GM21825 (cell line): Measurements from ENCODE around the gene RBM39.
A peak's percentile ranks its signal among the peaks of the same experiment; 100 is the strongest.
"Not testable (repeated sequence)": the region's sequence is repeated elsewhere in the genome, so short reads cannot be mapped to it uniquely, and the experiment has no call there.

Source experiments
- ATAC-seq: cut with Tn5 transposase; IDR thresholded peaks from one replicate; pipeline ENCODE4 v1.9.1; 2021; ENCODE audit warnings: mild to moderate bottlenecking, moderate library complexity; ENCODE audit not compliant: unreplicated experiment

The RBM39 gene

GRCh38 chr20:35709259-35709658 lies 32.8 kb downstream of the RBM39 start:
- no peak for ATAC-seq

GRCh38 chr20:35708502-35708901 lies 33.6 kb downstream of the RBM39 start:
- ATAC-seq, result no peak

DNA sequence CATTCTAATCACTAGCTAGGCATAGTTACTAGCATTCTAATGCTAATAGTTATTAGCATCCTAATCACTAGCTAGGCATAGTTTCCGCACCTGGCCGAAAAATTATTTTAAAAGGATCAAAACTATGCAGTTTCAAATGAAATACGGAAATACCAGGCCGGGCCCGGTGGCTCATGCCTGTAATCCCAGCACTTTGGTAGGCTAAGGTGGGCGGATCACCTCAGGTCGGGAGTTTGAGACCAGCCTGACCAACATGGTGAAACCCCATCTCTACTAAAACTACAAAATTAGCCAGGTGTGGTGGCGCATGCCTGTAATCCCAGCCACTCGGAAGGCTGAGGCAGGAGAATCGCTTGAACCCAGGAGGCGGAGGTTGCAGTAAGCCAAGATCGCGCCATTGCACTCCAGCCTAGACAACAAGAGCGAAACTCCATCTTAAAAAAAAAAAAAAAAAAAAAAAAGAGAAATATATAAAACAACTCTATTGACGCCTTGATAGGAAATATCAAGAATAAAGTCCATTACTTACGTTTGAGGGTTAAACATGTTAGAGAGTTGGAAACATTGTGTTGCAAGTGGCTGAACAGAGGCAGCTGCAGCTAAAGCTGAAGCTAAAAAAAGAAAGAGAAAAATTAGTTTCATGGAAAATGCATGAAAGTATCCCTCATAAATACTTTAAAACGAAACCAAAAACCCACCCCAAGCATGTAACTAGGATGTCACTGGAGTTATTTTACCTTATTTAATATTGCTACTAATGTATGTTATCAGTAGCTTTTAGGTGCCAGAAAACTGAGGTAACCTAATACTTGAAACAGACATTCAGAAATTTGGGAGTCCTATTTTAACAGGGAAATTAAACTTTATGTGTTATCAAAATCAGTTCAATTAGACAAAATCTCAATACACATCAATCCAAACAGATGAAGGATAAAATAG lies 35.2 kb downstream of the RBM39 start:
- not testable (repeated sequence) for ATAC-seq

GRCh38 chr20:35705894-35706293 lies 36.2 kb downstream of the RBM39 start:
- ATAC-seq, result not testable (repeated sequence)

DNA sequence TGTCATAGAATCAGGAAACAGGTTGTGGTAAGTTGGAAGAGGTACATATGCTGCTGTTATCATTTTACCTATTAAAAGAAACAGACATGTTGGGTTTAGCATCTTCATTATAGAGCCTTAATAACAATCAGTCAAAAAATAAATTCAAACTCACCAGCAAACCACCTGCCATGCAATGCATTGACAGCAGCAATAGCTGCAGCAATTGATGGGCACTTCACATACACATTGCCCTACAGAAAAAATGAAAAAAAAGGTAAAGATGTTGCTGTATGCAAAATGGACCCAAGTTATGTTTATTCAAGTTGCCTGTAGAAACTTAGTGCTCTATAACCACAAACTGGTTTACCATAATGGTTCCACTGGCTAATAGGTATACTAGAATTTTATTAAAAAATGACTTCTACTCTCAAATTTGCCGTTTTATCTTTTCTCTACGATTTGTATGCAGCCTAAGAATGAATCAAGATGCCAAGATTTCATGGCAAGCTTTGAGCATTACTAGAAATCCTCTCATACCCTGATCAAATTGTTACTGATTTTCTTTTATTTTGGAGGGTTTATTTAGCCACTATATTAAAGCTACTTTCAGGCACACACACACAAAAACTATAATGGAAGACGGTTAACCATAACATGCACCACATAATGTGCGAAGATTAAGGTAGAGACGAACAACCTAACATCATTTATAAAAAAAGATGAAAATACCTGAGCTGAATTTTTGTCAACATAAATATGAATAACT lies 37.4 kb downstream of the RBM39 start:
- ATAC-seq, result no peak

DNA sequence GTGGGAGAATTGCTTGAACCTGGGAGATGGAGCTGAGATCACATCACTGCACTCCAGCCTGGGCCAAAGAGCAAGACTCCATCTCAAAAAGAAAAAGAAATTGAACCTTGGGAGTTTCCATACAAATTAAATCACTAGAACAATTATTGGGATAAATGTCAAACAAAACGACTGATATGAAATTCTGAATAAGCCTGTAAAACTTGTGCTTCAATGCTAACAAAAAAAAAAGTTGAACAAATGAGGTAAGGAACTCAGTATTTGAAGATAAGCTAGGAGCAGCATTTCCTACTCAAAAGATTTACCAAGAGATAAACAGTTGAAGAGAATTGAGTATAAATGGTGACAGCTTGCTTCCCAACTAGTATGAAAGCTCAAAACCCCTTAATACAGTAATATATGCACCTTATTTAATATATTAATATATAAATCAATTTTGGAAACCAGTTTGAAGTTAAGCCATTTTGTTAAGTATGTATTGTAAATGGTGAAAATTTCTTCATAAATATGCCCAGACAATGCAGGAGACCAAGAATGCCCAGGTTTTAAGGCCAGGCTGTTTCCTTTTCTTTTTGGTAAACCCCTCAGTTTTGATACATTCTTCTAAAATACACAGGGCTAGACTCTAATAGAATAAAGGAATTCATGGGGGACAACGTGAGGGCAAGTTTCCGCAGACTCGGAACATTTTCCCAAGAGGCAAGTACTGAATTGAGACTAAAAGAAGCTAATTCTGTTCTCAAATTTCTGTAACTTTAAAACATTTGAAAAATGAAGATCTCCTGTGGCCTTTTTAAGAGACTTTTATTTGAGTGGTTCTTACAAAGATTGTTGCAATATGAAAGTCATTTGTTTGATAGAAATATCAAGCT lies 39.0 kb downstream of the RBM39 start:
- no peak for ATAC-seq

DNA sequence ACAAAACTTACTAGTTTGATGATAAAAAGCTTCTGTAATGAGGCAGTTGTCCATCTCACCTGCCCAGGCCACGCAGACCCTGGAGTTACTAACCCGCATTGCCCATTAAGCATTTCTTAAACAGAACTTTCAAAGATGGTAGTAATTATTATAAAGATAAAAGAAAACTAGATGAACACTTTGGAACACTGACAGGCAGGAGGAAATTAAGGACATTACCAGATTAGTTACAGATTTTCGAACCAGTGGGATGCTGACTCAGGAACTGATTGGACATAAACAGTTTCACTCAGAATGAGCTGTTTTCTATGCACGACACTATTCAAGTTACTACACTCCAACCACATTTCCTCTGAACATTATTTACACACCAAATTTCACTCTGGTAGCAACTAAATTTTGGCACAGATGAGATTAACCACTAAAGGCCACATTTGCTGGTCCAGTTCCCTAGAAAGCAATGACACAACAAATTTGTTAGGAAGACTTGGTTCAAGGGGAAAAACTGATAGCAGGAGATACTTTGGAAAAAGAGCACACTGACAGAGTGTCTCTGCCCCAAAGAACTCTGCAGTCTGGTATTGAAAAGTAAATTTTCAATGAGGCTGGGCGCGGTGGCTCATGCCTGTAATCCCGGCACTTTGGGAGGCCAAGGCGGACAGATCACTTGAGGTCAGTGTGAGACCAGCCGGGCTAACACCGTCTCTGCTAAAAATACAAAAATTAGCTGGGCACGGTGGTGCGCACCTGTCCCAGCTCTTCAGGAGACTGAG lies 39.8 kb downstream of the RBM39 start:
- no peak for ATAC-seq

DNA sequence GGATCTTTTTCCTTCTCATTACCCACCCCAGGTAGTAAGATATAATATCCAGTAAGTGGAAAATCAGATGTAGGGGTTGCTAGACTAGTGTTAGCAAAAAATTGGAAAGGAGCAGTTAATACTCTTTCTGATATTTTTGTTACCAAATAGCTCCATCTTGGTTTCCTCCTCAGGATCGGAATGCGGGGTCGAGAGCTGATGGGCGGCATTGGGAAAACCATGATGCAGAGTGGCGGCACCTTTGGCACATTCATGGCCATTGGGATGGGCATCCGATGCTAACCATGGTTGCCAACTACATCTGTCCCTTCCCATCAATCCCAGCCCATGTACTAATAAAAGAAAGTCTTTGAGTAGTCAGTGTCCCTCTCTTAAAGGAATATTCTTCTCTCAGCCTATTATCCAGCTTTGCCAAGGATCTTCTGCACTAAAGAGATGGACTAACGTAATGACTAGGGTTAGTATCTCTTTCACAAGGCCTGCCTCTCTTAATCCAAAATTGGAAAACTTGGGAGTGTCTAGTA lies 41.4 kb downstream of the RBM39 start:
- ATAC-seq, result no peak

- no peak for ATAC-seq
Measured at GRCh38 chr20:35699957-35700624, 42.0 kb downstream of the RBM39 start.

DNA sequence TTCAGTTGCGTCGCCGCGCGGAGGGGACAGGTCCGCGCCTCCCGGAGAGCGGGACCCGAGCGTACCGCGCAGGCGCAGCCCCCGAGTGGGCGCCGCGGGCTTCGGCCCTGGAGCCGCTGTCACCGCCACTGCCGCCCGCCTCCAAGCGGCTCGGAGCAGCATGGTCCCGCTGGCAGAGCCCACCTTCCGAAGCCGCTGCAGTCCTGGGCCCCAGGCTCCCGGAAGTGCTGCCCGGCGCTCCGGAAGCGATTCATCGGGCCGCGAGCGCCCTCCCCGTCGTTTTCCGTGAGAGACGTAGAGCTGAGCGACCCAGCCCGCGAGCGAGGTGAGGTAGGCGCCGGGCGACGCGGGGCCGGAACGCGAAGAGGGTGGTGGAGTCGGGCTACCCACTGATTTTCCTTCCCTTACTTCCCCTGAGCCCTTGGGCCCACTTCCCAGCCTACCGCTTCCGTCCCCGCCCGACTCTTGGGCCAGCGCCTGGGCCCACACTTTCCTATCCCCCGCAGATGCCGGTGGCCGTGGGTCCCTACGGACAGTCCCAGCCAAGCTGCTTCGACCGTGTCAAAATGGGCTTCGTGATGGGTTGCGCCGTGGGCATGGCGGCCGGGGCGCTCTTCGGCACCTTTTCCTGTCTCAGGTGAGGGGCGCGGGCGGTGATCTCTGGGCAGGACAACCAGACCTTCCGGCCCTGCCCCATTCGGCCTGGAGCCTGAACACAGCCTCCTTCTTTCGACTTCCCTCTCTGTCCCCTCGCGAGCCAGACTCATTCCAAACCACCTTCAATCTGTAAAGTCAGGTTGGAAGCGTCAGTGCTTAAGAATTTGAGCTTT lies 42.7 kb downstream of the RBM39 start, which contains the start of the genes NFS1 and ROMO1:
TSS of gene NFS1 (minus strand) at position 226 of the 830 bp plus-strand sequence. CDS start at position 162, 64 bp downstream.
TSS of gene ROMO1 (plus strand) at position 279 of the 830 bp plus-strand sequence. CDS start at position 507, 228 bp downstream.
- peak; percentile 79 for ATAC-seq

DNA sequence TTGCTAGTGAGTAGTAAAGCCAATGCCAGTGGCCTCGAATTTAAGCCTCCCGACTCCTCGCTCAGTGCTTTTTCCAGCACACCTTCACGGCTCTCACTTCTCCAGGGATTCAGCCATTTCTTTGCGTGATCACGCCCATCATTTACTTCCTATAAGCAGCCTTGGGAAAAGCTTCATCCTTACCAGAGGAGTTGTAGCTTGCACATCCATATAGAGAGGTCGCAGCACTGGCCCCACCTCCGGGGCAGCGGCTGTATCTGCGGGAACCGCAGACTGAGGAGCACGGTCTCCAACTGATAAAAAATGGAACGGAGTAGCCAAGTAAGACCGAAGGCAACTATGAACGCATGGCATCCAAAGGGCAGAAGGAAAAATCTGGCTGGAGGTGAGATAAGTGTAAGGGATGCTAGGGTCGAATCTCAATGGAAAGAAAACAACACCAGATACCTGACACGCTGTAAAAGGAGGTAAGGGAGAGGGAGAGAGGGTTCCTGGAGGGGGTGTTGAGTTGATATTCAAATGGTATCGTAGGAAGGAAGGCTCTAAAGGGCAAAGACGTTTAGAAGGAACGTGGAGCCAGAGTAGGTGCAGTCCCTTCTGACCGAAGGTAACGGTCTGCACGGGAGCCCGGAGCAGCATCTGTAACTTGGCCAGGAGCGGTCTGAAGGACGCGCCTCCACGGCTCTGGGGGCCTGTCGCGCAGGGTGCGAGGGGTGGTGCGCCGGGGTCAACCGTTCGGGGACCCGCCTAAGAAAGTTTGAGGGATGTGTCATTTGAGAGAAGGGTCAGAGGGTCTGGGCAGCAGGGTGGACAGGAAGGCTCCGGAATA lies 43.5 kb downstream of the RBM39 start:
- ATAC-seq, result peak; percentile 22

DNA sequence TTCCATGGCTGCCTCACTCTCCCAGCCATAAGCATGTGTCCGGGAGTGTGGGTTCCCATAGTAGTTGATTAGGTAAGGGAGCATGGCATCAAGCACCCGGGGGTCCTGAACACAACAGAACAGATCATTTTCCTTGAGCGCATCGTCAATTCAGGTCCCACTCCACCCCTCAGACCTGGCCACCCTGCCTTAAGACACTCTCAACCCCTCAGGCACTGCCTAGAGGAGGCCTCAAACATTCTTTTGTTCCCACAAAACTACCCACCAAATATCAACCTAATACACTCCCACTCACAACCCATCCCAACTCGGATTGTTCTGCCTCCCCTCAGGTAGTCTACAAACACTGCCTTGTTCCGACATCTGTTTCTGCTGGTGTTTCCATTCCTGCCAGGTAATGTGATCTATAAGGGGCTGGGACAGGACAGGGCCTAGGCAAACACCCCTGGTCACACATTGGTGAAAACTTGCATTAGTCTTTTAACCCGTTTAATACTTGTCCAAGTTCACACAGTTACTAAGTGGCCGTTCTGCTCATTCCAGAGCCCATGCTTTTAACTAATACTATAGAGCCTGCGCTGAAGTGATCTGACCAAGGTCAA lies 44.3 kb downstream of the RBM39 start:
- no peak for ATAC-seq

- ATAC-seq, result no peak
Measured at GRCh38 chr20:35695978-35696377, 46.1 kb downstream of the RBM39 start.

DNA sequence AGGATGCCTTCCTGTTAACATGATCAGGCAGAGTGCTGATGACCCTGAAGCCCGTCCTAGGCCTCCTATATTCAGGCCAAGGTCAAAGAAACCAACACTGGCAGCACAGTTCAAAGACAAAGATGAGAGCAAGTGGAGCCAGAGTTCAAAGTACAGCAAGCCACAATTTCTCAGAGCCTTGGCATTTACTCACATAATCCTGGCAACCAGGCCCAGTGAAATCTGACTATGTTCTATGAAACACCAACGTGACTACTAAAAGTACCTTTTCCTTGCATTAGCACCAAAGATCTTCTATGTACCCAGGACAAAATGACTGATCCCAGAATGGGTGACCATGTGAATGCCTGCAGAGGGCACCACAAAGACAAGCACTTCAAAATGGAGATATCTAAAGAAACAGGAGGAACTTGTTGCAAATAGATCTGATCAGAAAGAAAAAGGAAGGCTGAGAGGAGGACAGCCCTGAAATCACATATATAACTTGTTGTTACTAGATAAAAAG lies 46.8 kb downstream of the RBM39 start:
- ATAC-seq, result no peak

DNA sequence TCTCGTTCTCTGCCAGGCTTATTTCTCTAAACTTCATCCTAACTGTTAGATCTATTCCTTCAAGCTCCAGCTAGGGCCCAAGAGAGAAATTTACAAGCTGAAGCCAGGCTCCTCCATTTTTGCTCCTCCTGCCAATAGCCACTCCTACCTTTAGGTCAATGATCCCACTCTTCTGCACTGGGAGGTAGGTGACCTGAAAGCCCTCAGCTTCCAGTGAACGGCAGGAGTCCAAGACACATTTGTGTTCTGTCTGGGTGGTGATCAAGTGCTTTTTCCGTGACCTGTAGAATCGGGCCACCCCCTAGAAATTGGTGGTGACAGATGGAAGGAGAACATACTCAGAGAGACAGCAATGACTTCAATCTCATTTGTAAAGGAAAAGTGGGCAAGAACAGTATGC lies 51.8 kb downstream of the RBM39 start:
- ATAC-seq, result no peak

- ATAC-seq, result not testable (repeated sequence)
Measured at GRCh38 chr20:35686872-35687271, 55.2 kb downstream of the RBM39 start.

DNA sequence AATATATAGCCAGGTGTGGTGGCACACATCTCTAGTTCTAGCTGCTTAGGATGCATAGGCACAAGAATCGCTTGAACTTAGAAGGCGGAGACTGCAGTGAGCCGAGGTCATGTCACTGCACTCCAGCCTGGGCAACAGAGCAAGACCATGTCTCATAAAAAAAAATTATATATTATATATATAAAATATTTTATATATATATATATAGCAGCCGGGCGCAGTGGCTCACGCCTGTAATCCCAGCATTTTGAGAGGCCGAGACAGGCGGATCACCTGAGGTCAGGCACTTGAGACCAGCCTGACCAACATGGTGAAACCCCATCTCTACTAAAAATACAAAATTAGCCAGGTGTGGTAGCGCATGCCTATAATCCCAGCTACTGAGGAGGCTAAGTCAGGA lies 56.7 kb downstream of the RBM39 start:
- not testable (repeated sequence) for ATAC-seq
